HTR-8/SVneo (cell line): ENCODE data around the gene DMRTC1B.
"Not testable (repeated sequence)": the region's sequence is repeated elsewhere in the genome, so short reads cannot be mapped to it uniquely, and the experiment has no call there.

Experiments used
- DNase-seq: peaks from one replicate; pipeline ENCODE4 v3.0.0; 2011; ENCODE audit warnings: low spot score, mixed read lengths; ENCODE audit not compliant: insufficient read length
- FAIRE-seq: peaks from 2 replicates; lab custom pipeline; 2011; peaks lifted over from hg19 to GRCh38; lab: Jason Lieb, UNC

The DMRTC1B gene

GRCh38 chrX:72776653-72777466 lies at the start of gene DMRTC1B:
TSS of gene DMRTC1B (plus strand) at chrX:72776890. CDS start at chrX:72845136, 68,246 bp downstream.
- FAIRE-seq, DNase-seq: not testable (repeated sequence)

GRCh38 chrX:72727846-72728245 lies 48.8 kb upstream of the DMRTC1B start:
- no peak for FAIRE-seq
- DNase-seq = no peak

GRCh38 chrX:72733636-72734035 lies 43.1 kb upstream of the DMRTC1B start:
- DNase-seq, FAIRE-seq: not testable (repeated sequence)

- FAIRE-seq (no peak), DNase-seq (no peak)
Measured at GRCh38 chrX:72735561-72735960, 41.1 kb upstream of the DMRTC1B start.

- not testable (repeated sequence) for DNase-seq, FAIRE-seq
Measured at GRCh38 chrX:72745546-72745945, 31.1 kb upstream of the DMRTC1B start.

GRCh38 chrX:72748545-72748944 lies 28.1 kb upstream of the DMRTC1B start:
- FAIRE-seq = peak; percentile 64
- not testable (repeated sequence) for DNase-seq

- not testable (repeated sequence) for FAIRE-seq, DNase-seq
Measured at GRCh38 chrX:72760454-72760853, 16.2 kb upstream of the DMRTC1B start.

GRCh38 chrX:72777467-72777790 lies 739 bp downstream of the DMRTC1B start:
- FAIRE-seq = not testable (repeated sequence)

GRCh38 chrX:72778146-72778545 lies 1.5 kb downstream of the DMRTC1B start:
- peak; percentile 44 for FAIRE-seq
- not testable (repeated sequence) for DNase-seq

More at GRCh38 chrX:72777467-72777790, 739 bp downstream of the DMRTC1B start:
- DNase-seq = not testable (repeated sequence)

GRCh38 chrX:72782560-72782959 lies 5.9 kb downstream of the DMRTC1B start, which contains the start of gene FAM236B:
TSS of gene FAM236B (minus strand) at chrX:72782660. CDS start at chrX:72782560, 100 bp downstream.
- FAIRE-seq, DNase-seq: not testable (repeated sequence)

- DNase-seq, FAIRE-seq: not testable (repeated sequence)
Measured at GRCh38 chrX:72783365-72783936, 6.8 kb downstream of the DMRTC1B start.

GRCh38 chrX:72783964-72784363 lies 7.3 kb downstream of the DMRTC1B start:
- not testable (repeated sequence) for DNase-seq

GRCh38 chrX:72788142-72788541 lies 11.5 kb downstream of the DMRTC1B start:
- FAIRE-seq = peak; percentile 66
- not testable (repeated sequence) for DNase-seq

More at GRCh38 chrX:72783964-72784363, 7.3 kb downstream of the DMRTC1B start:
- FAIRE-seq = not testable (repeated sequence)

GRCh38 chrX:72790390-72790789 lies 13.7 kb downstream of the DMRTC1B start:
- not testable (repeated sequence) for DNase-seq
- peak; percentile 55 for FAIRE-seq

- peak; percentile 40 for FAIRE-seq
- DNase-seq = not testable (repeated sequence)
Measured at GRCh38 chrX:72808110-72808509, 31.4 kb downstream of the DMRTC1B start, which contains the start of gene FAM236D. TSS of gene FAM236D (minus strand) at chrX:72808210. CDS start at chrX:72808110, 100 bp downstream.

- DNase-seq, FAIRE-seq: not testable (repeated sequence)
Measured at GRCh38 chrX:72830701-72831100, 54.0 kb downstream of the DMRTC1B start.

- FAIRE-seq, DNase-seq: not testable (repeated sequence)
Measured at GRCh38 chrX:72837532-72837931, 60.8 kb downstream of the DMRTC1B start.

GRCh38 chrX:72882898-72883297 lies 106.2 kb downstream of the DMRTC1B start:
- not testable (repeated sequence) for DNase-seq, FAIRE-seq

- not testable (repeated sequence) for DNase-seq, FAIRE-seq
Measured at GRCh38 chrX:72889740-72890139, 113.0 kb downstream of the DMRTC1B start.
